ENCODE measurements around the gene RANGAP1.

DNA sequence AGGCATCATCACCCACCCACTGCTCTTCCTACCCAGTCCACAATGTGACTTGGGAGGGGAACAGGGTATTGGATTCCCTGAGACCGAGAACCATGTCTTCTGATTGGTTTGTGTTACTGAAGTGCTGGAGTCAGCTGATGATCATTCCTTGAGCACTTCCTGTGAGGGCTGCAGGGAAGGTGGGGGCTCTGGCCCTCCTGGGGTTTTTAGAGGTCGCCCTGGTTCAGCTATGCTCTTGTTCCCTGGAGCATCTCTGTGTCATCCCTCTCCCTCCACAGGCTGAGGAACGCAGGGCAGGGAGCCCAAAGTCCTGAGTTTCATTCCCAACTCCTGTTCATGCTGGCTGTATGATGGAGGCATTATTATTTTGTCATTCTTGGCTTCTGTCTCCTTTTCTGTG is 22.1 kb upstream of the RANGAP1 start:
- TF ChIP-seq POLR2A (IDR thresholded peaks at IDR 0.05; ENCODE audit: low read depth), result no peak
- TF ChIP-seq, protein P1, sequence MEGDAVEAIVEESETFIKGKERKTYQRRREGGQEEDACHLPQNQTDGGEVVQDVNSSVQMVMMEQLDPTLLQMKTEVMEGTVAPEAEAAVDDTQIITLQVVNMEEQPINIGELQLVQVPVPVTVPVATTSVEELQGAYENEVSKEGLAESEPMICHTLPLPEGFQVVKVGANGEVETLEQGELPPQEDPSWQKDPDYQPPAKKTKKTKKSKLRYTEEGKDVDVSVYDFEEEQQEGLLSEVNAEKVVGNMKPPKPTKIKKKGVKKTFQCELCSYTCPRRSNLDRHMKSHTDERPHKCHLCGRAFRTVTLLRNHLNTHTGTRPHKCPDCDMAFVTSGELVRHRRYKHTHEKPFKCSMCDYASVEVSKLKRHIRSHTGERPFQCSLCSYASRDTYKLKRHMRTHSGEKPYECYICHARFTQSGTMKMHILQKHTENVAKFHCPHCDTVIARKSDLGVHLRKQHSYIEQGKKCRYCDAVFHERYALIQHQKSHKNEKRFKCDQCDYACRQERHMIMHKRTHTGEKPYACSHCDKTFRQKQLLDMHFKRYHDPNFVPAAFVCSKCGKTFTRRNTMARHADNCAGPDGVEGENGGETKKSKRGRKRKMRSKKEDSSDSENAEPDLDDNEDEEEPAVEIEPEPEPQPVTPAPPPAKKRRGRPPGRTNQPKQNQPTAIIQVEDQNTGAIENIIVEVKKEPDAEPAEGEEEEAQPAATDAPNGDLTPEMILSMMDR (IDR thresholded peaks at IDR 0.05), result no peak
